HG03045 (cell line): ENCODE measurements around the gene PSMG2.
A peak's percentile ranks its signal among the peaks of the same experiment; 100 is the strongest.

ENCODE experiments used
- ATAC-seq: cut with Tn5 transposase; IDR thresholded peaks from one replicate; pipeline ENCODE4 v1.9.1; 2021; ENCODE audit warnings: mild to moderate bottlenecking, moderate library complexity; ENCODE audit not compliant: unreplicated experiment

PSMG2 gene

GRCh38 chr18:12702221-12703095 is at the start of gene PSMG2, which contains the start of gene CEP76:
TSS of gene PSMG2 (plus strand) at chr18:12703042. CDS start at chr18:12703108, 66 bp downstream.
TSS of gene CEP76 (minus strand) at chr18:12702723. CDS start at chr18:12702548, 175 bp downstream.
- peak; percentile 83 for ATAC-seq

GRCh38 chr18:12654971-12655370 is 47.9 kb upstream of the PSMG2 start:
- no peak for ATAC-seq

- ATAC-seq = no peak
Measured at GRCh38 chr18:12656605-12656937, 46.3 kb upstream of the PSMG2 start.

- ATAC-seq = peak; percentile 41
Measured at GRCh38 chr18:12656938-12657683, 45.7 kb upstream of the PSMG2 start.

DNA sequence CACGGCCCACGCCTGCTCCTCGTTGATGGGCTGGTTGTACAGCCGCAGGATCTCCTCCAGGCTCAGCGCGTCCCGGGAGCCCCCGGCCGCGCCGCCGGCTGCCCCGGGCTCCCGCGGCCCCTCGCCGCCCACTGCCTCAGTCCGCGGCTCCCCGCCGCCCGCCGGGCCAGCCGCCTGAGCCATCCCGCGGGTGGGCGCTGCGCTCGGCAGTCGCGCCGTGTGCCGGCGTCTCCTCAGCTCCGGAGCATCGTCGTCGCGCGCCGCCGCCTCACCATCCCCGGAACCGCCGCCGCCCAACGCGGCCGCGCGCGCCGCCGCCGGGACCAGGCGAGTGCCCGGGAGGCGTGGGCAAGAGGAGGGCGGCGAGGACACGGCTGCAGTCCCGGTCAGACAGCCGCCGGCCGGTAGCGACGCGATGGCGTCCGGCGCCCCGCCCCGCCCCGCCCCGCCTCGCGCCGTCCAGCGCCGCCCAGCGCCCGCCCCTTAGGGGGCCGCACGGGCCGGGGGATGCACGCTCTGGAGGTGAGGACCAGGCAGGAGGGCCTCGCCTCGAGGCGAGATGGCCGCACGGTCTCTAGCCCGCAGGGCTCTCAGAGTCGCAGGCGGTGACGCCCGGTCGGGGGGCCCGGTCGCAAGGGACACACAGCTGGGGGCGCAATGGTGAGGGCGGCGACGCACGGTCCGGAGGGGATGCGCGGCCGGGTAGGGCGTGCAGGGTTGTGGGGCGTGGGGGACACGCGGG is 45.0 kb upstream of the PSMG2 start, which contains the start of gene SPIRE1:
Gene SPIRE1 (minus strand): TSS at position 424 of the 742 bp plus-strand sequence. CDS start 241 bp downstream, at position 183.
- peak; percentile 82 for ATAC-seq

DNA sequence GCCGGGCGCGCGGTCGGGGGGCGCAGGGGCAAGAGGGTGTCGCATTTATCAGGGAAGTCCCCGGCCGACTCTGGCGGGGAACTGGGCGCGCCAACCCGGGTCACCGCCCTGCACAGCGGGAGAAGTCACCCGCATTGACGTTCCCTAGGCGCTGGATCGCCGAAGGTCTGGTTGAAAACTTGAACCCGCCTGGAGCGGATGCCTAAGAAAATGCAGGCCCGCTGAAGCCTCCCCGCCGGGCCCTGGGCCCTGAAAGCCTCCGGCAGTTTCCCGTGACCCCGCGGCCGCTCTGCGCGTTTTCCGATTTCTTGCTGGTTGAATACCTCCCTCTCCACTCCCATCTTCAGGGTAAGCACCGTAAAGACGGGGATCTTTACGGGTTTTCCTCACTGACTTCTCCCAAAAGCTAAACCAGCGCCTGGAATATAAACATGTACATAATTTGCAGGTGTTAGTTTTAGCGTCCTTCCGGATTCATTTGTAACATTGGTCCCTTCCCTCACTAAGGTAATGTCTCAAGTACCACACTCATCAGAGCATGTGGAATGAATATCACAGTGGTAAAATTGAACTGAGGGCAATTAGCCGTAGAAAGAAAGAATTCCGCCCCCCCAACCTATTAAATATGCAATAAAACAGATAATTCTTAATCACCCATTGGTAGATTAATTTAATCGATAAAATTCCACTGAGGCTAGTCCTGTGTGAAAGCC is 44.3 kb upstream of the PSMG2 start:
- ATAC-seq = peak; percentile 25

GRCh38 chr18:12659904-12660605 is 42.8 kb upstream of the PSMG2 start:
- no peak for ATAC-seq

DNA sequence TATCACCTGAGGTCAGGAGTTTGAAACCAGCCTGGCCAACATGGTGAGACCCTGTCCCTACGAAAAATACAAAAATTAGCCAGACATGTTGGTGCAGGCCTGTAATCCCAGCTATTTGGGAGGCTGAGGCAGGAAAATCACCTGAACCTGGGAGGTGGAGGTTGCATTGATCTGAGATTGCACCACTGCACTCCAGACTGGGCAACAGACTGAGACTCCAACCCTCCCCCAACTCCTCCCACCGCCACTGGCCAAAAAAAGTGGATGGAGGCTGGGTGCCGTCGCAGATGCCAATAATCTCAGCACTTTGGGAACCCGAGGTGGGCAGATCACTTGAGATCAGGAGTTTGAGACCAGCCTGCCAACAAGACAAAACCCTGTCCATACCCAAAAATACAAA is 34.8 kb upstream of the PSMG2 start:
- no peak for ATAC-seq

DNA sequence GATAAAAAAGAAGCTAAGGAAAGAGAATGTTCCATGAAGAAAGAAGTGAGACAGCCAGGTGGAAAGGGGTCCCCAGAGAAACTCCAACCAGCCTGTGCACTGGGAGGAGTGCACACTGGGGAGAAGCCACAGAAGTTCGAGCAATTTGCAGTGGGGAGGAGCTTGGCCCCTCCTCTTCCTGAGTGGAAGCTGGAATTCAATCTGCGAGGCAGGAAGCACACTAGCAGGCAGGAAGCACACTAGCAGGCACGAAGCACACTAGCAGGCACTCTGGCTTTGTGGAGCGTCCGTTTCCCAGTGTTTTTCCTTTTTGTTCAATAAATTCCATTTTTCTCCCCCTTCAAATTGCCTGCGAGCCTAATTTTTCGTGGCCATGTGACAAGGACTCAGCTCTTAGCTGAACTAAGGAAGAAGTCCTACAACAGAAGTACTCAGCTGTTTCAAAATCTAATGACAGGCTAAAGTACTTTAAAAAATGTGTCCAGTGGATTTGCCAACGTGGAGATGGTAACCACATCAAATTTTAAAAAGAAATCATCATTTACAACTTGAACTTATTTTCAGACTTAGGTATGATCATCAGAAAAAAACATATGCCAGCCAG is 23.6 kb upstream of the PSMG2 start:
- ATAC-seq = no peak

DNA sequence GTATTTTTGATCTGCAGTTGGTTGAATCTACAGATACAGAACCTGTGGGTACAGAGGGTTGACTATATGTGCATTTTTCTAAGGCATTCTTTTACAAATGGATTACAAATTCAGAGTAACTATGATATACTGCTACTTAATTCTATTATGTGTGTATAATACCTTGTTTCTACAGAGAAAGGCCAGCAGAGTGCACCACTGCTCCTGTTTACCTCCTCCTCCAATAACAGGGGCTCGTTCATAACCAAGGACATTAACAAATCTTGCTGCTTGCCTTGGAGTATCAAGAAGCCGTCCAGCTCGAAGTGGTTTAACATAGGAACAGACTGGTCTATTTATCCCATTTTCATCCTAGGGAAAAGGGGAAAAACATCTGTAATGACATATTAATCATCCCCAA is 16.7 kb upstream of the PSMG2 start:
- ATAC-seq = no peak

DNA sequence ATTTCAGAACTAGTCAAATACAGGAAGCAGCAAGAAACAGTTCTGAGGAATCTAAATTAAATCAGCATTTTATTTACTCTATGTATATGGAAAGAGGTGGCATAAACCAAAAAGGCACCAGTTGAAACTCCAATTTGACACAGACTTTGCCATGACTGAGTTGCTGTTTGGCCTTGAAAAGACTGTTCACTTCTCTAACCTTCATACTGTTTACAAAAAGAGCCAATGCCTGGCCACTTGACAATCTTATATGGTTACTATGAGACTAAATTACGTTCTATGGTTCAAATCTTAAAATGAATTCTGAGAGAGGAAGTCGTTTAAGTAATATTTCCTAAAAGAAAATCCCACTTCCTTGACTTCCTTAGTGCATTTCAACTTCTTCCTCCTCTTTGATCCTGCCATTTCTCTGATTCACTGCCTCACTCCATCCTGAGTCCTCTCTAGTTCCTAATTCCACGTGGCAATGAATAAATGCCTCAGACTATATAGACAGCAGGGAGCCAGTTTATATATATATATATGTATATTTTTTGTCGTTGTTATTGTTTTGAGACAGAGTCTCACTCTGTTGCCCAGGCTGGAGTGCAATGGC is 13.5 kb upstream of the PSMG2 start:
- ATAC-seq = no peak

DNA sequence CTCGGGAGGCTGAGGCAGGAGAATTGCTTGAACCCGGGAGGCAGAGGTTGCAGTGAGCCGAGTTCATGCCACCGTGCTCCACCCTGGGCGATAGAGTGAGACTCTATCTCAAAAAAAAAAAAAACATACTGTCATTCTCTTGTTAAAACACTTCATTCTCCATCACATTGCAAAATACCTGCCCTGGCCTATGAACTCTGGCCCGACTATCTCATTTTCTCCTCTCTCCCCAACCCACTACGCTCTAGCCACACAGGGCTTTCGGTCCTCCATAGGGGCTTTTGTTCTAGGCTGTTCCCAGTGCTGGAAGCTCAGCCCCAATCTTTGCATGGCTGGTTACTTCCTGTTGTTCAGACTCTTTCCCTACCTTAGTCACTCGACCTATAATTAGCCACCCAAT is 10.6 kb upstream of the PSMG2 start:
- ATAC-seq = no peak

- no peak for ATAC-seq
Measured at GRCh38 chr18:12694032-12694431, 8.8 kb upstream of the PSMG2 start.

DNA sequence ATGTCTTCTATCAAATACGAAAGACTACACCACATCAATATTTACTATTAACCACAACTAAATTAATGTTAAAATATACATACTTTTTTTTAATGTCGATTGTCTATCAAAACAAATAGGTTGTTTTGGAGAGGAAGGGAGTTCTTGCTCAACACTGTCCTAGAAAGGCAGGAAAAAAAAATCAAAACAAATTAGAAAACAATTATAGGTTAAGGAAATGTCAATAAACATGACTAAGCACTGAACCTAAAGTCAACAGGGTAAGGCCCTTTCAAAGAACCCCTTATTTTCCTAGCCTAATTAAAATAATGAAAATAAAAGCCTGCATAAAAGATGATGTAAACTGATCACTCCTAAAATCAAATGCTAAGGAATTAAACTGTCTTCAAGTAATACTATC is 3.1 kb upstream of the PSMG2 start:
- ATAC-seq = no peak

- no peak for ATAC-seq
Measured at GRCh38 chr18:12701161-12701560, 1.7 kb upstream of the PSMG2 start.

- ATAC-seq = peak; percentile 34
Measured at GRCh38 chr18:12703096-12703567, 290 bp downstream of the PSMG2 start.

DNA sequence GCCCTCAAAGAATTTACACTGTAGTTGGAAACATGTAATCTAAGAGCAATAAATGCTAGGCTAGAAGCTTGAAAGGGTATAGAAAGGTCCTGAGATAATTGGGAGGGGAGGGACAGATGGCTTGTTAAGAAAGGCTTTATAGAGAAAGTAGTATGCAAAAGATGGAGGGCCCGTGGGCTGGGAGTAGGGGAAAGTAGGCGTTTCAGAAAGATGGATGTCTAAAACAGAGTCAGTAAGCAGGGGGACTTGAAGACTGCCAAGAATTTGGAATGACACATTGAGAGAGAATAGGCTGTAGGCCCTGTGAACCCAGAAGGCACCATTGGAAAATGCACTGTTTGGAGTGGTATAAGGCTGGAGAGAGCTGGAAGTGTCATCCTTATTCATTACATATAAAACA is 822 bp downstream of the PSMG2 start:
- ATAC-seq = no peak

GRCh38 chr18:12711446-12711845 is 8.6 kb downstream of the PSMG2 start:
- no peak for ATAC-seq
